ENCODE results near the gene SLC25A25.

- TF ChIP-seq CTCF (IDR thresholded peaks at IDR 0.05) (no peak), EZH2 (IDR thresholded peaks at IDR 0.05) (no peak)
These were observed 14.1 kb downstream of the SLC25A25 start for GRCh38 chr9:128082151-128082550.
